ENCODE measurements around the gene PEX14. TPM values are rescaled to one million over a fixed set of nuclear protein-coding genes. Genes with fewer than 3 reads are reported as not detected.

The PEX14 gene
- total RNA-seq, 1 donor from 2014 or later = 9.2 TPM

- no peak for DNase-seq
These were observed 160.5 kb downstream of the PEX14 start for GRCh38 chr1:10635085-10635896.

DNA sequence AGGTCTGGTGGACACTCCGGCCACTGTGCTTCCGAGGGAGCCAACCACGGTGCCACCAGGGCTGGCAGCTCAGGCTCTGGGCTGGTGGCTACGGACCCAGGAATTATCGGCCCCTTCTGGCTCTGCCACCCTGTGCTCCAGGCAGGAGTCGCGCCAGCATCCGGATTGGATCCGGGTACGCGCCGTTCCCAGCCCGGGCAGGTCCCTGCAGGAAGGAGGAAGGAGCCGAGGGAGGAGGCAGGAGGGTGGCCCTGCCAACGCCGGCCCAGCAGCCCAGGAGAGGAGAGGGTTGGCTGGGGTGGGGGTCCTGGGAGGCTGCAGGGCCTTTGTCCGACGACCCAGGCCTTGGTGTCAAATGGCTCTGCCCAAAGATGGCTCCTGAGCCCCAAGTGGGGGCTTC, 161.2 kb downstream of the PEX14 start:
- DNase-seq = no peak

DNA sequence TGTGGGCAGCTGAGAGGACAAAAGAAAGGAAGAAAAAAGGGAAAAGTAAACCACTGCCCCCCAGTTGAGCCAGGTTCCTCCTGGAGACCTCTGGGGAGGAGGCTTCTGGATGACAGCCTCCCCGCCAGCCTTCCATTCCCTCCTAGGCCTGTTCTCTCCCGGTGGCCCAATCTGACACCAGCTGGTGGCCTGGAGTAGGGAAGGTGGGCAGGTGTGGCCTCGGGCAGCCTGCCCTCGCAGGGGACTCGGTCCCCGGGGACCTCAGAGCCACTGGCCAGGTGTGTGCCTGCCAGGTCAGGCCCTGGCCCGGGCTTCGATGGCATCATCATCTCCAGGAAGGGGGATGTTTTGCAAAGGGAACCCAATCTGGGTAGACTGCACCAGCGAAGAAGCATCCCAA, 162.7 kb downstream of the PEX14 start:
- no peak for DNase-seq

DNA sequence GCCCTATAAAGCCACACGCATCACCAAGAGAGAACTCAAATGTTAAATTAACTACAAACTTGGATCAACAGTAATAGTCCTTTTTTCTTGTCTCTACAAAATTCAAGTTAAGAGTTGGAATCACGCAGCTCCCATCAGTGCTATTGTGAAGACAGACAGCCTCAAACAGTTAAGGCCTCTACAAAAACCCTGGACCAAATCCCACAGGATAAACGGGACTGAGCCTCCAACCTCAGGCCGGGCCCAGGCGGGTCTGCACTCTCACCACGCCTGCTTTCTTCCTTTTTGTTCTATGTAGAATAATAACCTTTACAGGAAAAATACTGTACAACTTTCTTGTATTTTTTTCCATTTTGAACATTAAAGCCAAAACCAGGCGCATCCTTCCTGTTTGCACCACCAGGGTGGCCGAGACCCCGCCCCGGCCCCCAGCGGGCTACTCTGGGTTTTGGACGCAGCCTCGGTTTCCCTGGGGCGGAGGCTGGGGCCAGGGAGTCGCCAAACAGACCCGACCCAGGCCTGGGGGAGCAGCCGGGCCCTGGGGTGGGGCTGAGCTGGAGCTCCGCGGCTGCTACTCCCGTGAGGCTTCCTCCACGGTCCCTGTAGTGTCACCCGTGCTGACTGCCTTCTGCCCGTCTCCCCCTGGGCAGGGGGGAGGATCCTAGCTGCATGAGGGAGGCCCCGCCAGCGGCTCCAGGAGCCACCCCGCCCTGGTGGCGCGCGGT, 163.2 kb downstream of the PEX14 start:
- DNase-seq = no peak

DNA sequence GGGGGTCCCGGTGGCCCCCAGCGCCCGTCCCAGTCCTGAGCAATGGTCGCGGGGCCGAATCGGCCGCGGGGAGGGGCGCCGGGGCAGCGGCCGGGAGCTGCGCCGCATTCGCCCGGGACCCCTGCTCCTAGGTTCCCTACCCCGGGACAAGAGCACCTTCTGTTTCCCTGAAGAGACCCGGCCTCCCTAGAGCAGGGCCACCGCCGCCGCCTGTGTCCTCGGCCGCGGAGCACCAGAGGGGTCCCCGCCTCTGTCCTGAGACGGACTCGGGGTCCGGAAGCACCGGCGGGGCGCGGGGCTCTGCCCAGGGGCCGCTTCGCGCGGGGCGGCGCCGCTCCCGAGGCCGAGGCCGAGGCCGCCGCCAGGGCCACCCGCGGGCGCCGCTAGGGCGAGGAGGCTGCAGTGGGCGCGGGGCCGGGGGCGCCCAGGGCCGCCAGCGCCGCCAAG, 163.8 kb downstream of the PEX14 start:
- DNase-seq = no peak

DNA sequence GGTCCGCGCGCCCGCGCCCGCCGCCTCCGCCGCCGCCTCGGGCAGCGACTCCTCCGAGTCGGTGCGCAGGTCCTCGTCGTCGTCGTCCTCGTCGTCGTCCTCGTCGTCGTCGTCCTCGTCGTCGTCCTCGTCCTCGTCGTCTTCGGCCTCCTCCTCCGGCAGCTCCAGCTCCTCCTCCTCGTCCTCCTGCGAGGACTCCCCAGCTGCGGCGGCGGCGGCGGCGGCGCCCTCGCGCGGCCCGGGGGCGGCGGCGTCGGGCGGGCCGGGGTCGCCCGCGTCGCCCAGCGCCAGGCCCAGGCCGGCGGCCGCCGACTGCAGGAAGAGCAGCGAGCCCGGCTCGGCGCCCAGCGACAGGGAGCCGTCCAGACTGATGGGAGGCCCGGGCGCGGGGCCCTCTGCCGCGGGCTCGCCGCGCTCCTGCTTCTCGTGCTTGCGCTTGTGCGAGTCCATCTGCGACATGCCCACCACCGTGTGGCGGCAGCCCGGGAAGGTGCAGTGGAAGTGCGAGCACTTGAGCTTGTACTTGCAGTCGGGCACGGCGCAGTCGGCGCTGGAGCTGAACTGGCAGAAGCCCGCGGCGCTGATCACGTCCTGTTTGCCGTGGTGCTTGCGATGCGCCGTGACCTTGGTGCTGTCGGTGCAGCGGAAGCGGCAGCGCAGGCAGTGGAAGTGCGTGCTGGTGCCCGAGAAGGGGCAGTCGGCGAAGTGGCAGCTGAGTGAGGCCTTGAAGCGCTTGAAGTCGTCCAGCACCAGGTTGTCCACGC, 164.4 kb downstream of the PEX14 start:
- DNase-seq = no peak

GRCh38 chr1:10639775-10640578, 165.2 kb downstream of the PEX14 start:
- DNase-seq = no peak

GRCh38 chr1:10640843-10641553, 166.2 kb downstream of the PEX14 start:
- no peak for DNase-seq

GRCh38 chr1:10641976-10642375, 167.2 kb downstream of the PEX14 start:
- DNase-seq = no peak

GRCh38 chr1:10642403-10643080, 167.8 kb downstream of the PEX14 start:
- no peak for DNase-seq

DNA sequence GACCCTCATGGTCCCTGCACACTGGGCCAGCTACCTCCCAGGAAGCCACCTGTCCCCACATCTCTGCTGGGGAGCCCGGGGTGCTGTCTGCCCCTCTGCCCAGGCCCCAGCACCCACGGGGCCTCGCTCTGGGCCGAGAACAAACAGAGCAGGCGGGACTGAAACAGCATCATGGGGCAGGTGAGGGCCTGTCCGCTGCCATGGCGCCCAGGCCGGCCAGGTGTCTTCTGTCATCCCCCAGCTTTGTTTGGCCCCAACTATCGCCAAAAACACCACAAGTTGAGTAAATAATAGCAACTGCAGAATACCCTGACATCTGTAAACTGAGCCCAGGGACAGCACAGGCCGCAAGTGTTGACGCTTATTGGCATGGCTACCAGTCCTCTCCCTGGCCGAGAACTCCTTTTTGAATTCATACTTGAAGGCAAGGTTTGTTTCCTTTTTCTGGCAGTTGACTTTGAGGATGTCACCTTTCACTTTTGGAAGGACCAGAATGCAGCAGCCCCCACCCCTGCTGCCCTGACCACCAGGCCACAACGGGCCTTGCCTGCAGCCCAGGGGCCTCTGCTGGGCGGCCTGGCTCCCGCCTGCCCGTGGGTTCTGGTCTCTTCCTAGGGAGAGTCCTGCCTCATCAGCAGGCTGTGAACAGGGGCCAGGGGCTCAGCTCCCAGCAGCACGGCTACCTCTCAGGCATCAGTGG, 169.0 kb downstream of the PEX14 start:
- DNase-seq = no peak

DNA sequence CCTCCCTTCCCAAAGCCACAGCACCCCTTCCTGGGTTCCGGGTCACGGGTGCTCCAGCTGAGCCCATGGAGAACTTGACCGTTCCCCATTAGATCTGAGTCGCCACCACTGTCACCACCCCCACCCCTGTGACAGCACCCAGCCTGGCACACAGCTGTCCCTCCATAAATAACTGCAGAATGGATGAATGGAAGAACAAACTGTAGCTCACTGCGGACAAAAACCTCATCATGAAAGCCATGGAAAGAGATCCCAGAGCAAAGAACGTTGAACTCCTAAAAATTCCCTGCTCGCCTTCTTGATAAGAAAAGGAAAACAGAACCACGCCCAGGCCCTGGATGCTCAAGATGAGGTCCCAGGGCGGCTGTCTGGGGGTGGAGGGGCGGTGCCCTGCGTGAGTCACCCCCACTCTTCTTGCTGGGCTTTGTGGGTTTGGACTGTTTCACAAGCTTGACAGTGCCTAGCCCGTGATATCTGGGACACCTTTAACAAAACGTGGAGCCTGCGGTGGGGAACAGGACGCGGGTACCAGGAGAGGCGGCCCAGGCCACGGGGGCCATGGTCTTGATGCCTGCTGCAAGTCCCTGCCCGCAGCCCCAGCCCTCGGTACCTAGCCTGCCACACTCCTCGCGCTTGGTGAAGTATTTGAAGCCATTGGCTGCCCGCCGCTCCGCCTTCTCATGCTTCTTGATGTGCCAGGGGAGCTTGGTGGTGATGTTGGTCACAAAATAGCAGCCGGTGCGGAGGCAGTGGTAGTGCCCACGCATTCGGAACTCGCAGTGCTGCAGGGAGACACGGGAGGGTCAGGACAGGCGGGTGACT, 169.8 kb downstream of the PEX14 start:
- DNase-seq = peak; percentile 50

DNA sequence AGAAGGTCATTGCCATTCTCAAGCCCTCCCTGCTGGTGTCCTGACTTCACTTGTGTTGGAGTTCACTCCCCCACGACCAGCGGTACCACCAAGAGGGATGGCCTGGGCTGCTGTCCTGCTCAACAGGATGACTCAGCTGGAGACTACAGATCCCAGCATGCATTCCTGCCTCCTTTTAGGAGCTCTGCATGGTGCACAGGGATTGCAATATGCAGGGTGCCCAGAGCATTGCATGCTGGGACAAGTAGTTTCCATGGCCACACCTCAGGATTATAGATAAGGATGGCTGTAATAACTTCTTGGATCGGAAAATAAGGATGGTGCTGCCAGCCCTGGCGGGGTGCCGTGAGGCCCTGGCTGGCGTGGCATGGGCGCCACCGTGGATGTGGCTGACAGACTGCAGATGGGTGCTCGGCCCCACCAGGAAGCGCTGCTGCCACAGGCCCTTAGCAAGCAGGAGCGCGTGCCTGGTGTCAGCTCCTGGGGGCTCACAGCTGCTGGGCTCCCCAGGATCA, 171.7 kb downstream of the PEX14 start:
- no peak for DNase-seq

GRCh38 chr1:10647414-10648170, 172.8 kb downstream of the PEX14 start:
- no peak for DNase-seq

GRCh38 chr1:10648689-10649516, 174.2 kb downstream of the PEX14 start:
- DNase-seq = no peak

- no peak for DNase-seq
These were observed 174.9 kb downstream of the PEX14 start for GRCh38 chr1:10649517-10650201.
